HG03159 (cell line): ENCODE data around the gene TMEM18.

Experiments used
- ATAC-seq: cut with Tn5 transposase; IDR thresholded peaks from one replicate; pipeline ENCODE4 v1.9.1; 2021; ENCODE audit warnings: mild to moderate bottlenecking, moderate library complexity; ENCODE audit not compliant: unreplicated experiment

The TMEM18 gene

GRCh38 chr2:623130-623922 lies 53.9 kb downstream of the TMEM18 start:
- no peak for ATAC-seq

- ATAC-seq: no peak
These were observed 54.8 kb downstream of the TMEM18 start for GRCh38 chr2:622357-622756.

- no peak for ATAC-seq
These were observed 55.7 kb downstream of the TMEM18 start for GRCh38 chr2:621303-622099.

GRCh38 chr2:620471-621302 lies 56.5 kb downstream of the TMEM18 start:
- ATAC-seq: no peak

GRCh38 chr2:620004-620403 lies 57.2 kb downstream of the TMEM18 start:
- no peak for ATAC-seq

GRCh38 chr2:618422-618990 lies 58.7 kb downstream of the TMEM18 start:
- no peak for ATAC-seq

- no peak for ATAC-seq
These were observed 59.2 kb downstream of the TMEM18 start for GRCh38 chr2:618005-618404.
